Thymus (tissue), 11 donors: ENCODE results near the gene VTA1. TPM values are rescaled to one million over a fixed set of nuclear protein-coding genes. Genes with fewer than 3 reads are reported as not detected.
A peak's percentile ranks its signal among the peaks of the same experiment; 100 is the strongest.

Experiments used
- DNase-seq, 9 donors: peaks; one replicate each; pipeline ENCODE4 v3.0.0-alpha.2; 2013; ENCODE audit warnings: low spot score in 9 of 9, low read depth in 6 of 9, missing footprints in 1 of 9
- H3K27ac ChIP-seq, 2 donors: one replicate each; pipeline ENCODE4 v1.5.1; 2013; ENCODE audit warnings: control low read depth in 1 of 2, low read depth in 1 of 2, low read length in 1 of 2, mild to moderate bottlenecking in 1 of 2, moderate library complexity in 1 of 2
- H3K27me3 ChIP-seq, 2 donors: one replicate each; pipeline ENCODE4 v1.5.1; 2013; ENCODE audit warnings: low read length in 1 of 2; ENCODE audit not compliant: control insufficient read depth in 2 of 2, insufficient read depth in 1 of 2
- H3K36me3 ChIP-seq, 2 donors: one replicate each; pipeline ENCODE4 v1.5.1; 2013; ENCODE audit warnings: low read length in 1 of 2, mild to moderate bottlenecking in 1 of 2, moderate library complexity in 1 of 2; ENCODE audit not compliant: control insufficient read depth in 2 of 2, insufficient read depth in 2 of 2
- H3K4me1 ChIP-seq, 2 donors: one replicate each; pipeline ENCODE4 v1.5.1; 2013; ENCODE audit warnings: low read length in 2 of 2; ENCODE audit not compliant: control insufficient read depth in 2 of 2, insufficient read depth in 2 of 2
- H3K4me3 ChIP-seq, 2 donors: one replicate each; pipeline ENCODE4 v1.5.1; 2013; ENCODE audit warnings: low read length in 2 of 2, control low read depth in 1 of 2, mild to moderate bottlenecking in 1 of 2
- H3K9me3 ChIP-seq, 2 donors: one replicate each; pipeline ENCODE4 v1.5.1; 2013; ENCODE audit warnings: low read length in 1 of 2, mild to moderate bottlenecking in 1 of 2; ENCODE audit not compliant: control insufficient read depth in 2 of 2, insufficient read depth in 1 of 2
- WGBS: extraction: QIAGEN DNeasy Blood & Tissue Kit; methylation state at CpG from one replicate; pipeline ENCODE4 v1.1.7; 2013; 5-methylcytosine and 5-hydroxymethylcytosine counted together
- polyA plus RNA-seq: library from polyadenylated mRNA; stranded (reverse); fragments of 200-250 nt; gene quantifications from one replicate; pipeline ENCODE4 v1.2.3, GENCODE V29; 2013
- total RNA-seq: library from RNA; stranded (reverse); fragments of 120-200 nt; gene quantifications from one replicate; pipeline ENCODE4 v1.2.4, GENCODE V29; 2013
- donor health status: healthy.

VTA1 gene
- total and polyA plus RNA-seq, 2 donors = 35.7 to 57.1 TPM

GRCh38 chr6:142193621-142194020 lies 46.6 kb downstream of the VTA1 start:
- no peaks in the 10 kb centered on the region for H3K4me1 ChIP-seq
- DNase-seq = no peak
- H3K27ac ChIP-seq = no peak overlapping the region
- H3K9me3 ChIP-seq = no peaks in the 10 kb centered on the region
- no peaks in the 10 kb centered on the region for H3K27me3 ChIP-seq
- H3K36me3 ChIP-seq = peaks cover 3 to 4% of the 10 kb centered on the region in 2 donors
- H3K4me3 ChIP-seq = no peak overlapping the region

GRCh38 chr6:142195862-142196541 lies 48.9 kb downstream of the VTA1 start:
- WGBS = 97% methylated on average over 4 of the region's 4 CpGs
- H3K27ac ChIP-seq = no peak overlapping the region
- no peak overlapping the region for H3K4me3 ChIP-seq
- H3K9me3 ChIP-seq = no peaks in the 10 kb centered on the region
- no peak for DNase-seq
- no peaks in the 10 kb centered on the region for H3K4me1 ChIP-seq
- H3K27me3 ChIP-seq = no peaks in the 10 kb centered on the region
- H3K36me3 ChIP-seq = peaks cover 3 to 12% of the 10 kb centered on the region in 2 donors

- Histone ChIP-seq H3K27me3 (no peaks in the 10 kb centered on the region), H3K9me3 (no peaks in the 10 kb centered on the region), H3K36me3 (peaks cover 5 to 31% of the 10 kb centered on the region in 2 donors), H3K27ac (no peak overlapping the region), H3K4me3 (no peak overlapping the region), H3K4me1 (no peaks in the 10 kb centered on the region)
- WGBS = 95% methylated on average over 3 of the region's 3 CpGs
- no peak for DNase-seq
Measured at GRCh38 chr6:142200846-142201628, 54.0 kb downstream of the VTA1 start.

- peak in 8 of 9 donors; percentile 2 to 46 (median 14) for DNase-seq
Measured at GRCh38 chr6:142207265-142207877, 60.3 kb downstream of the VTA1 start.

GRCh38 chr6:142210606-142211005 lies 63.5 kb downstream of the VTA1 start:
- H3K9me3 ChIP-seq = peaks cover 1 to 11% of the 10 kb centered on the region in 2 donors
- H3K36me3 ChIP-seq = peaks cover 19 to 36% of the 10 kb centered on the region in 2 donors
- no peak overlapping the region for H3K4me3 ChIP-seq
- H3K27ac ChIP-seq = no peak overlapping the region
- no peak for DNase-seq
- H3K4me1 ChIP-seq = no peaks in the 10 kb centered on the region
- 97% methylated on average over 4 of the region's 4 CpGs for WGBS
- H3K27me3 ChIP-seq = no peaks in the 10 kb centered on the region

More at GRCh38 chr6:142207265-142207877, 60.3 kb downstream of the VTA1 start:
- no peaks in the 10 kb centered on the region for H3K9me3 ChIP-seq
- no peaks in the 10 kb centered on the region for H3K4me1 ChIP-seq
- WGBS = 94% methylated on average over 4 of the region's 4 CpGs
- H3K27ac ChIP-seq = no peak overlapping the region
- H3K27me3 ChIP-seq = no peaks in the 10 kb centered on the region
- H3K36me3 ChIP-seq = peaks cover 4 to 38% of the 10 kb centered on the region in 2 donors
- H3K4me3 ChIP-seq = no peak overlapping the region

GRCh38 chr6:142213402-142213801 lies 66.3 kb downstream of the VTA1 start:
- H3K36me3 ChIP-seq = peaks cover 19 to 26% of the 10 kb centered on the region in 2 donors
- 96% methylated on average over 1 of the region's 1 CpG for WGBS
- DNase-seq = no peak
- no peaks in the 10 kb centered on the region for H3K4me1 ChIP-seq
- H3K9me3 ChIP-seq = peaks cover 1 to 11% of the 10 kb centered on the region in 2 donors
- H3K27me3 ChIP-seq = no peaks in the 10 kb centered on the region
- no peak overlapping the region for H3K4me3 ChIP-seq
- no peak overlapping the region for H3K27ac ChIP-seq

- Histone ChIP-seq H3K27ac (no peak overlapping the region), H3K27me3 (no peaks in the 10 kb centered on the region), H3K4me3 (no peak overlapping the region), H3K36me3 (peaks cover 11 to 22% of the 10 kb centered on the region in 2 donors), H3K9me3 (peaks cover 0 to 3% of the 10 kb centered on the region in 2 donors), H3K4me1 (no peaks in the 10 kb centered on the region)
- no peak for DNase-seq
- WGBS = 96% methylated on average over 2 of the region's 2 CpGs
Measured at GRCh38 chr6:142218446-142218845, 71.4 kb downstream of the VTA1 start.

GRCh38 chr6:142222022-142222421 lies 75.0 kb downstream of the VTA1 start:
- H3K36me3 ChIP-seq = peaks cover 4 to 16% of the 10 kb centered on the region in 2 donors
- WGBS = 99% methylated on average over 6 of the region's 6 CpGs

GRCh38 chr6:142223938-142224337 lies 76.9 kb downstream of the VTA1 start:
- Histone ChIP-seq H3K27ac (no peak overlapping the region), H3K27me3 (no peaks in the 10 kb centered on the region), H3K36me3 (peaks cover 0 to 10% of the 10 kb centered on the region in 2 donors), H3K9me3 (no peaks in the 10 kb centered on the region), H3K4me1 (no peaks in the 10 kb centered on the region), H3K4me3 (no peak overlapping the region)
- DNase-seq = no peak
- 95% methylated on average over 8 of the region's 8 CpGs for WGBS

More at GRCh38 chr6:142222022-142222421, 75.0 kb downstream of the VTA1 start:
- H3K4me3 ChIP-seq = no peak overlapping the region
- no peaks in the 10 kb centered on the region for H3K4me1 ChIP-seq
- no peak for DNase-seq
- no peaks in the 10 kb centered on the region for H3K9me3 ChIP-seq
- H3K27ac ChIP-seq = peak overlapping the region in 1 of 2 donors; percentile 34
- no peaks in the 10 kb centered on the region for H3K27me3 ChIP-seq
